COLO829 (cell line): ENCODE measurements around the gene CMSS1.
"Not testable (repeated sequence)": the region's sequence is repeated elsewhere in the genome, so short reads cannot be mapped to it uniquely, and the experiment has no call there.

Experiments used
- DNase-seq: peaks from one replicate; pipeline ENCODE4 v3.0.0; 2012; ENCODE audit warnings: low spot score

Gene CMSS1

DNA sequence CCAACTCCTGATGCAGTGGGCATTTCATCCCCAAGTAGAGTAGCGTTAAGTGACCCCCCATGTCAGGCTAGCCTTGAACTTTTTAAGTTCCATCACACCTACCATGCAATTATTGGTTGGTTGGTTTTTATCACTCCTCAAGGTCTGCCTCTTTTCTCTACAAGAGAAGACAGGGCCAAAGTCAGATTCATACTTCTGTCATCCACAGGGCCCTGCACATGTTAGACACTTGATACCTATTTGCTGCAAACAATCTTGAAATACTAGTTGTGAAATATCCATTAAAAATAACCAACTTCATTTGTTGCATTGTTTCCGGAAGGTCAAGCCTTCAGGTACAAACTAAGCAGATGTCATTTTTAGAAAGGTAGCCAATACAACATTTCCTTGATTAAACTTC is 1.2 kb downstream of the CMSS1 start:
- DNase-seq: no peak

DNA sequence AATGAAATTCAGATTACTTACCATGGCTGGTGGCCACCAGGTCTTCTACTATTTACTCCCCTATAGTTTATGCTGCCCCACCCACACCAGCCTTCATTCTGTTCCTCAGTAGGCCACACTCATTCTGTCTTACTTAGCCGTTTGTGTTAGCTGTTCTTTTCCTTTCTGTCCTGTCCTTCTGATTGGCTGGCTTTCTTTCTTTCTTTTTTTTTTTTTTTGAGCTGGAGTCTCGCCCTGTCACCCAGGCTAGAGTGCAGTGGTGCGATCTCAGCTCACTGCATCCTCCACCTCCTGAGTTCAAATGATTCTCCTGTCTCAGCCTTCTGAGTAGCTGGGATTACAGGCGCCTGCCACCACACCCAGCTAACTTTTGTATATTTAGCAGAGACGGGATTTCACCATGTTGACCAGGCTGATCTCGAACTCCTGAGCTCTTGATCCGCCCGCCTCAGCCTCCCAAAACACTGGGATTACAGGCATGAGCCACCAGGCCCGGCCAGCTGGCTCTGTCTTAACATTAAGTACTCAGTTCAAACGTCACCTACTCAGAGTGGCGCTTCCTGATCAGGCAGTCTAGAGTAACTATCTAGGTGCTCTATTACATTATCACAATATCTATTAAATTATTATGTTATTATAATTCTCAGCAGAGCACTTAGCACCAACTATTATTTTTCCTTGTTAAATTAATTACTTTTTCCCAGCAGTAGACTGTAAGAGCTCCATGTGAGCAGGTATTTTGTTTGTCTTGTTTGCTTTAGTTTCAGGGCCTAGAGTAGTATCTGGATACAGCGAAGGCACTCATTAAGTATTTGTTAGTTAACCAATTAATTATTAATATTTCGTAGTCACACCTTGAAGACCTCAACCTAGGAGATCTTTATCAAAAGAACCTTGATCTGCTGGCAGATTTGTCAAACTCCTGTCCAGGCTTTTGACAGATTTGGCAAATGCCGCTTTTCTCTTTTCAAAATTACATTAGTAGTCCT is 6.4 kb downstream of the CMSS1 start:
- no peak for DNase-seq

DNA sequence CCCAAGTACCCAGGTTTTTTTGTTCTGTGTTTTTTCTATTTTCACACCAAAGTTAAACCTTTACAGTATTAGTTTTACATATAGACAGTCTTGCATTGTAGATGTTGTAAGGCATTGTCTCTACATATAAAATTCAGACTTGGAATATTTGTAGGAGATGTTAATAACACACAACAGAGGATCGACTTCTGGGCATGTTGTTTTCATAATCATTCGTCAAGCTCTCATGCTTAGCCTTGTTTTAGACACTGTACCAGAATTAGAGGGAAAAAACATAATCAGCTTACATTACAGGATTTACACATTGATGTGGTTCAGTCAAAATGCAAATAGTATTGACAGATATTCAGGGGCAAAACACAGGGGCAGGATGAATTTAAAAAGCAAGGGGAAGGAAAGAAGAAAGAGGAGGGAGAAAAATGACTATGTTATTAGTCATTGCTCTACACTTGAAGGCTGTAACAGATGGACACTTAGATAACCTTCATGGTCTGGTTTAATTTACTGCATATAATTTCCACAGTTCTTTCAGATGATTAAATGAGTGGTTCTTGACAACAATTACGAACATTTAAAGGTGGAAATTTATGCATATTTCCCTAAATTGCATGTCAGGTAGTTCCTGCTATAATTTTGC is 7.5 kb downstream of the CMSS1 start:
- peak; percentile 47 for DNase-seq

DNA sequence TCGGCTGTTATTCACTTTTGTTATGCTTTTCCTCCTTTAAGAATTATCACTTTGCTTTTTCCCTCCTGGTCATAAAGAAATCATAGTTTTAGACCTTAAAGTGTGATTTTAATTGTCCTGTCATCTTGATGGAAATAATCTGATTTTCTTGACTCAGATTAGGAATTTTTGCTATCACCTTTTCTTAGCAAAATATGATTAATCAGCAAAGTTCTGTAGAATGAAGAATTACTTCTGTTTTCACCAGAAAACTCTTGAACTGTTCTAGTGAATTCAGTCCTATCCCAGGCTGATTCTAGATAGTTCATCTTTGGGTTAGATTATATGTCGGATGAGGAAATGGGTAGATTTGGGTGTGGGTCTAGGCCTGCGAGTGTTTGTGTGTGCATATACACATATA is 12.2 kb downstream of the CMSS1 start:
- no peak for DNase-seq

DNA sequence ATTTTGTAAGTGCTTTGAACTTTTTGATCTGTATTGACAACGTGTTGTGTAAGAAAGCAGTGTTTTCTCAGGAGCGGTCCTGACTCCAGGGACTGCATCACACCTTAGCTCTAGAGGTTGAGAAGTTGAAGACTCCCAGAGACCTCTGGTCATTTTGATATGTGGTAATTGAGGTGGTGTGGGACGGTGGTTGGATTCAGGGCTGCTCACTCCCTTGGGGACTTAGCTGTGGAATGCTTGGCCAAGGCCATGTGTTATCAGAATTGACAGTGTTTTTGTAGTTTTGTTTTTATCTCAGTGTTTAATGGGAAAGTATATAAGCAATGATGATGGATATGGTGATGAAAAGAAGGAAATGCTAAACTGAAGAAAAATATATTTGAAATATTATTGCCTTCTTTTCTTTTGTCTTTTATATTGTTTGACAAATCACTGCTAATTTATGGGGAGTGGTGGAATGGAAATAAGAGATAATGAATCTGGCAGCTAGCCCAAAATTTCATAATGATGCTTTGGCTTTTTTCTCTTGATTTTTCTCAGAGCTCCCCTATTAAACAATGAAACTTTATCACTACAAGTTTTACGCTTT is 16.0 kb downstream of the CMSS1 start:
- no peak for DNase-seq

DNA sequence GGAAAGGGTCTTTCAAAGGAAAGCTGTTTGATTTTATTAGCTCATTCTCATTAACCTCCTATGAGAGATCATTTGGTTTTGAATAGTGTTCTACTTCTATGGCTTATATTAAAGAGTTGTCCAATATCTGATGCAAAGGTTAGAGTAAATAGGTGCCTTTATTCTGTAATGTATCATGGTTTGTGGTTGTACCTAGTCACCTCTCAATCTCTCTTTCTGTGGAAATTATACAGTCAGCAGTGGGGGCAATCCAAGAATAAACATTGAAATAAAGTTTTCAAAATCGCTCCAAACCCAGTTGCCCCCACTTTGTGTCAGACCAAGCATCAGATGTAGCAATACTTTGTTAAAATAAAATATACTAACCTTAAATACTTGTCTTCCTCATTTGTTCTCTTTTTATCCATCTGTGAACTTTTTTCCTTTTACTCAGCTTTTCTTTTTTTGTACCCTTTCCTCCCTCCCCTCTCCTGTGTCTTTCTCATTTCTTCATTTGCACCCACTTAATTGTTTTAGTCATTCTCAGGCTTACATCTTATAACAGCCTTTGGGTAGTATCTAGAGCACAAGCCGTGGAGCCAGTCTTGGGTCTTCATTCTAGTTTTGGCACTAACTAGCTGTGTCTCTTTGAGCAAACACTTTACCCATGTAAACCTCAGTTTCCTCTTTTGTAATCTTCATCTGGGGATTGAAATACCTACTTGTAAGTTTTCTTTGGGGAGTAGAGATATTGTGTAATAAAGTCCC is 16.7 kb downstream of the CMSS1 start:
- DNase-seq: no peak

DNA sequence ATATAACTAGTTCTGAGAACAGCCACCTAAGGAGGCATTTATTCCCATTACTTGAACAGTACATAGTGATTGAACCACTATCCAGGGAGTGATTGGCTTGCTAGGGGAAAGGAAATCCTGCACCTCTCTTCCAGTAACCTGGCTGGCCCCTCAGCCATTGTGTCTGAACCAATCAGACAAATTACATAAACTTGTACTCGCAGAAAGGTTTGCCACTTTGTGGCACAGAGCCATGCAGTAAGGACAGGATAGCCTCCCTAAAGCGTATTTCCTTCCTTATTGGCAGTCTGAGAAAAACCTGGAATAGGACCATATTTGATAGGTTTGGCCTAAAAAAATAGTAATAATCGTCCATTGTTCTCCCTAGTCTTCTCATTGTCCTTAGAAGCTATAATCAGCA is 19.0 kb downstream of the CMSS1 start:
- DNase-seq: no peak

DNA sequence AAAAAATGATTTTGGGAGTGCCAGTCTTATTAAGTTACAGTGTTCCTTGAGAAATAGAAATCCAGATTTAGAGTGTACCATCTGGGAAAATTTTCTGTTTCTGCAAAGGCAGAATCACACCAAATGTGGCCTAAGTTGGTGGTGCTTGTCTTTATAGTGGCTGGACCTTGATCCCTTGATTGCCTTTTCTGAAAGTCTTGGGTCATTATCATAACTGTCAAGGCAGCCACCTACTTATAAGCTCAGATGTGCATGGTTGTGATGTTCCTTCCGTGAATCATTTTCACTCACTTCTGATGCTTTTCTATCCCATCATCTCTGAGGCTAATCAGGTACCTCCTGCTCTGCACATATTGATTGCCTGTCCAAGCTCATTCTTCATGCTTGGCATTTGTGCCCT is 20.1 kb downstream of the CMSS1 start:
- DNase-seq: no peak

DNA sequence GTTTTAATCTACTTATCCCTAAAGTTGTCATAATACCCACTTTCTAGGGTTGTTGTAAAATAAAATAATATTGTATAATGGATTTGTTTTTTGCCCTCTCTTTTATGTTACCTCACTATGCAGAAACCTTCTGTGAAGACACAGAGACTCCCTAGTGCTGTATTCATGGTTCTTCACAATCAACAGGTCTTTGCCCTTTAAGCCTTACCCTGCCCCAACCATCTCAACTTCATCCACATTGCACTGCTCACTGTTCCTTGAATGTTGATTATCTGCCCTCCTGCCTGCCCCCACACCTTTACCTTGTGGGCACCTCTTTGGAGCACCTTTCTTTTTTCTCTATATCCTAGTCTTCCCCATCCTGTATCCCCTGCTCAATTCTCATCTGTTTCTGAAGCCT is 21.1 kb downstream of the CMSS1 start:
- no peak for DNase-seq

DNA sequence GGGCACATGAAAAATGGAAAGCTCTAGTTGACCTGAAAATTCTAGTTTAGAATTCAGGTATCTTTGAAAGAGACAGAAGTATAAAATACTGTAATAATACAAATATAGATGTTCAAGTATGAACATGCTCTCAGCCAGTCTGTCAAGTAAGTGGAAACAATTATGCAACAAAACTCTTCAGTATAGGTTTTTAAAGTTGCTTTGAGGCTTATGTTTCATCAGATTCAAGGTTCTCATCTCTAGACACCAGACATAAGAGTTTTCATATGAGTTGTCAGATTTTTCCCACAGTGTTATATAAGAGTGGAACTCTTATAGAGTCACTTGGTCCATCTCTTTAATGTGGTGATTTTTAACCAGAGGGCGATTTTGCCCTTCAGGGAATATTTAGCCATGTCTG is 22.0 kb downstream of the CMSS1 start:
- no peak for DNase-seq

DNA sequence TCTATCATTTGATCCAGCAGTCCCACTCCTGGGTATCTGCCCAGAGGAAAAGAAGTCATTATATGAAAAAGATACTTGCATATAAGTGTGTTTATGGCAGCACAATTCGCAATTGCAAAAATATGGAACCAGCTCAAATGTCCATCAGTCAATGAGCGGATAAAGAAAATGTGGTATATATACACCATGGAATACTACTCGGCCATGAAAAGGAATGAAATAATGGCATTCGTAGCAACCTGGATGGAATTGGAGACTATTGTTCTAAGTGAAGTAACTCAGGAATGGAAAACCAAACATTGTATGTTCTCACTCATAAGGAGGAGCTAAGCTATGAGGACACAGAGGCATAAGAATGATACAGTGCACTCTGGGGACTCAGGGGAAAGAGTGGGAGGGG is 24.3 kb downstream of the CMSS1 start:
- DNase-seq: not testable (repeated sequence)

DNA sequence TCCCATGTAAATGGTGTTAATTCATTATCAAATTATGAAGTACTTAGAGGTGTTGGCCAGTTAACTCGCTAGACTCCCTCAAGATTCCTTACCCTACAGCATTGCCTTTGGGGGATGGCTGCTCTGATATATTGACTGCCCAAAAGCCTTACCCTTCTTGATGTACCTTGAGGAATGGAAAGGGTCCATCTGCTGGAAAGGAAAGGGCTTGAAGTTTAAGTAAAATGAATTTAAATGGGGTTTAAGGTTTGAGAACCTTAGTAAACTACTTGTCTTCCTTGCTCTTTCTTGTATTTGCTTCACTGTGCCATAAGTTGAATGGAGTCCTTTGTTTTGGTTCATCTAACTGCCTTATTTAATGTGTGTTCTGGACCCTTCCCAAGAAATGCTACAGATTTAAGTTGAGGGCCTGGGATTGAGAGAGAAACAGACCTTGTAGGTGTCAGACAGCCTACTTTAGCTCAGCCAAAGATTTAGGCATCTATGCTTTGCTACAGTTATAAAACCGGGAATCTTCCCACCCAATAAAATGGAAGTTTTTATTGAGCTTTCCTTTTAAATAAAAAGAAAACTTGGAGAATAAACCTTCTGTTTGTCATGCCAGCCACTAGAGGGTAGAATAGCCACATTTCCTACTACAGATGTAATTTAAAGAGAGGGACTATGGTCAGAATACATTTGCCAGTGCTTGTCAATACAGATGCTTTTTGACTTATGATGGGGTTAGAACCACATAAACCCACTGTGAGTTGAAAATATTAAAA is 25.3 kb downstream of the CMSS1 start:
- DNase-seq: peak; percentile 61

DNA sequence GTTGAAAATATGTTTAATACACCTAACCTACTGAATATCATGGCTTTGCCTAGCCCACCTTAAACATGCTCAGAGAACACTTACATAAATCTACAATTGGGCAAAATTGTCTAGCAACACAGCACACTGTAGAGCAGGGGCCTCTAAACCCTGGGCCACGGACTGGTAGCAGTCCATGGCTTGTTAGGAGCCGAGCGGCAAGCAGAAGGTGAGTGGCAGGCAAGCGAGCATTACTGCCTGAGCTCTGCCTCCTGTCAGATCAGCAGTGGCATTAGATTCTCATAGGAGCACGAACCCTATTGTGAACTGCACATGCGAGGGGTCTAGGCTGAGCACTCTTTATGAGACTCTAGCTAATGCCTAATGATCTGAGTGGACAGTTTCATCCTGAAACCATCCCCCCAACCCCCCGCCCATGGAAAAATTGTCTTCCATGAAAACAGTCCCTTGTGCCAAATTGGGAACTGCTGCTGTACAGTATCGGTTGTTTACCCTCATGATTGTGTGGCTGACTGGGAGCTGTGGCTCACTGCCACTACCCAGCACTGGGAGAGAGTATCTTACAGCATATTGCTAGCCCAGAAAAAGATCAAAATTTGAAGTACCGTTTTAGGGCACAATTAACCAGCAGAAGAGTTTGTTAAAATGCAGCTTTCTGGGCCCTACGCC is 26.1 kb downstream of the CMSS1 start:
- no peak for DNase-seq

DNA sequence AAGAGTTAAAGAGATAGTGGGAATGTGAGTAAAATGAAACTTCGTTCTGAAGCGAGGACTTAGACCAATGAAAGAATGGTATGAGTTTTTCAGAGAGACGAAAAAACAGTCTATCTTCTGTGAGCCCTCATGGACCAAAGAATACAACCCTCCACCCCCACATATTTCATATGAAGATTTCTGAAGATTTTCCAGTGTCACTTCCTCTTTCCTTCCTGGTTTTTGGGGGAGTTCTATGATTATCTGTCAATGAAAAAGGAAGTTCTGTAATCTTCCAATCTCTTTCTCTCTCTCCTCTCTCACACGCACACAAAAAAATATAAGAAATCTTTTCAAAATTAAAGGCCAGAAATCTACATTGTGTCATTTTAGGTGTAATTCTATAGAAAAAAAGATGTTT is 27.7 kb downstream of the CMSS1 start:
- DNase-seq: no peak

DNA sequence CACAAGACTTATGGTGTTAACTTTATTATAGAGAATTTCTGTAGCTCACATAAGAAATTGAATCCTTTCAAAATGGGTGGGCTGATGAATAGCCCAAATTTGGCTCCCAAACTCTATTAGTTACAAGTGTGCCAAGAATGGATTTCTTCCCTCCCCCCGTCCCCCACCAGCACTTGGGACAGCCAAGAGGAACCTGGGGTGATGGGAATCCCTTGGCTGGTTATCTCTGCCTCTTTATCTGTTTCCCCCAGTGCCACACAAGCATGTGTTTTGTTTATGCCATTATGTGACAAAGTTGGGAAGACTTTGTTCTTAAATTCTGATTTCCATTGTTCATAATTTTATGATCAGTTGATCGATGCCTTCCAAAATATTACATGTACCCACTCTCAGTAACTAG is 28.3 kb downstream of the CMSS1 start:
- no peak for DNase-seq

DNA sequence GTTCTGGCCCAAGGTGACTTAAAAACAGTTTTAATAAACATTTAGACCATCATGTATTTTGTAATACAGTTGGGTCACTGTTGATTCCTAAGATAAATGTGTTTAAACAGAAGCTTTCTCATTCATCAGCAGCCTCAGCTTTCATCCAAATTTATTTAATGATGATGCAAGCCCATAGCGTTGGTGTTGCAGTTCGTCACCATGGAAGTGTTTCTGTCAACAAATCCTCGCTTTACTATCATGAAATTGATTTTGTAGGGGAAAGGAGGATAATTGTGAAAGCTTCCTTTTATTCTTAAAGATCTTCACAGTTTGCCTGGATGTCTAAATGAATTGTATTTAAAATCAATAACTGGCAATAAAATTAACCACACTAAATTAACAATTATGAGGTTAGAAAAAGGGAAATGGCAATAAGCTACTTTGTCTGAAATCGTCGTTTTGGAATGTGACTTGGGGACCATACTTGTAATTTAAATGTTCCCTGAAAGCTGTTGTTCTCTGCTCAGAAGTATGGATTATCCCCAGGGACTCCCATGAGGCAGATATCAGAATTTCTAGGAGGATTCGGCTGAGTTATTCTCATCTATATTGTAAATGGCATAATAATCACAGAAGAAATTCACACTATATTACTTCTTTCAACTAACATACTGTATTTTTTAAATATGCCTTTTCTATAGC is 29.0 kb downstream of the CMSS1 start:
- DNase-seq: no peak

DNA sequence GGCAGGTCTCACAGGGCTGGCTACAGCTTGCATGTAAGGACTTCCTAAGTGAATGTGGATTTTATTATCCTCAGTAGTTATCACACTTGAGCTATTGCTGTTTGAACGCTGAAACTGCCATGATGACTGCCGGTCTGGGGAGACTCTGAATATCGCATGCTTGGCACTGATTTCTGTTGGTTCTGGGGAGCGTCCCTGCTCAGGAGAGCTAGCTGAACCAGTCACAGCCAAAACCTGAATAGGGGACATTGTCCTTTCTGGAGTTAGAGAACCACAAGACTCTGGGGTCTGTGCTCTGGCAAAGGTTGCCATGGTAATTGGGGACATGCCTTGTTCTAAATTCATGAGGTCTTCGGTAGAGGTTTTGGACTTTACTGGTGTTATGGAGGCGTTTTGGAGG is 30.8 kb downstream of the CMSS1 start:
- DNase-seq: no peak

DNA sequence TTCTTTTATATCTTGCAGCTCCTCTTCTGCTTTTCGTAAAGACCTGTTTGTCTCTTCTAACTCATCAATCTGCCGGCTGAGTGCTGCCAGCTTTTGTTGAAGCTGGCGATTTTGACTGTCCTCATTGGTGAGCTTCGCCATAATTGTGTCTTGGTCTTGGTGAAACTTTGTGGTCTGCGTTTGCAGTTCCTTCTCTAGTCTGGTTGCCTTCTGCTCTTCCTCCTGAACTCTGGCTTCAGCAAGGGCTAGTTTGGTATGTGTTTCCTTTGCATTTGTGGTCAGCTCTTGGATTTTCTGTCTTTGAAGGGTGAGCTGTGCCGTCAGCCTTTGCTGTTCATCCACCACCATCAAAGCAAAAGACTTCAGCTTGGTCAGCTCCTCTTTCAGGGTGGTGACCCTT is 32.9 kb downstream of the CMSS1 start:
- no peak for DNase-seq

DNA sequence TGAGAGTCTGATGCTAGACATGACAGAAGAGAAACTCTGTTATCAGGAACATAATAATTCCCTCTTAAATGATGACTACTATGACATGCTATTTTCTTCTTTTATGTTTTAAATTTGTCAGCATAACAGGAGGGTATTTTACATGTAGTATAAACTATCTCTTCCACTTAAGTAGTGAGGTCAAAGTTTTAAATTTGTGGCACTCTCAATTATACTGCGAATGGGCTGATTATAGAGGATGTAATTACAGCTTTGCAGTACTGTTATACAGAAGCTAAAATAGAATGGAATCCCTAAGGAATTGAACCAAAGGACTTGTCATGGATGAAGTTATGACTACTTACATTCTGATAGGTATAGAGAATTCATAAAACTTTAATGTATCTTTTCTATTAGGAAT is 34.3 kb downstream of the CMSS1 start:
- DNase-seq: no peak

DNA sequence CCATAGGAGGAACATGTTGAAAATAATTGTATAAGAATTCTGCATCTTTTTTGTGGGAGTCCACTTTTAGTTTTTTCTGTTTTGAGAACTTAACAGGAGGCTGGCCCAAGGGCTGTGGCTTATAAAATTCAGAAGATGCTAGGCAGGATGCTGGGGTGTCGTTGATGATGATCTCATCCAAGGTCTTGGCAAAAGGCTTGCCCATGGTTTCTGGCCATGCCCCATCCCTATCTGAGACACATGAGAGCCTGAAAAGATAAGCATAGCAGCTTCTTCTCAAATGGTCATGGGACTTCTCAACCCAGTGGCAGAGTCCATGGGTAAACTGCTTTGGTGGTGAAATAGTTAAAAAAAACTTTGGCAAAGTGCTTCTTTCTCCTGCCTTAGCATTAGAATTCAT is 35.2 kb downstream of the CMSS1 start:
- no peak for DNase-seq
